ENCODE results near the gene TMEM236.
"Not testable (repeated sequence)": the region's sequence is repeated elsewhere in the genome, so short reads cannot be mapped to it uniquely, and the experiment has no call there.

The TMEM236 gene

GRCh38 chr10:17751781-17752445 is at the start of gene TMEM236:
Gene TMEM236 (plus strand): TSS chr10:17752201. CDS start chr10:17752296, 95 bp downstream.
- DNase-seq (ENCODE audit: low read depth in 2 of 2) = no peak

- no peak for DNase-seq (ENCODE audit: low read depth in 2 of 2)
Observed at GRCh38 chr10:17703706-17704105, 48.3 kb upstream of the TMEM236 start.

GRCh38 chr10:17708821-17709220 is 43.2 kb upstream of the TMEM236 start:
- no peak for DNase-seq (ENCODE audit: low read depth in 2 of 2)

GRCh38 chr10:17709492-17709891 is 42.5 kb upstream of the TMEM236 start:
- DNase-seq (ENCODE audit: low read depth in 2 of 2) = no peak

- no peak for DNase-seq (ENCODE audit: low read depth in 2 of 2)
Observed at GRCh38 chr10:17710181-17710580, 41.8 kb upstream of the TMEM236 start.

- no peak for DNase-seq (ENCODE audit: low read depth in 2 of 2)
Observed at GRCh38 chr10:17712053-17712452, 39.9 kb upstream of the TMEM236 start.

- no peak for DNase-seq (ENCODE audit: low read depth in 2 of 2)
Observed at GRCh38 chr10:17712717-17713471, 39.1 kb upstream of the TMEM236 start.

GRCh38 chr10:17713758-17714157 is 38.2 kb upstream of the TMEM236 start:
- no peak for DNase-seq (ENCODE audit: low read depth in 2 of 2)

GRCh38 chr10:17716161-17716560 is 35.8 kb upstream of the TMEM236 start:
- no peak for DNase-seq (ENCODE audit: low read depth in 2 of 2)

- DNase-seq (ENCODE audit: low read depth in 2 of 2) = not testable (repeated sequence)
Observed at GRCh38 chr10:17722317-17723014, 29.5 kb upstream of the TMEM236 start.

GRCh38 chr10:17725703-17726102 is 26.3 kb upstream of the TMEM236 start:
- no peak for DNase-seq (ENCODE audit: low read depth in 2 of 2)

- DNase-seq (ENCODE audit: low read depth in 2 of 2) = no peak
Observed at GRCh38 chr10:17729630-17730029, 22.4 kb upstream of the TMEM236 start.

GRCh38 chr10:17730667-17731066 is 21.3 kb upstream of the TMEM236 start:
- DNase-seq (ENCODE audit: low read depth in 2 of 2) = no peak

GRCh38 chr10:17731331-17732020 is 20.5 kb upstream of the TMEM236 start:
- DNase-seq (ENCODE audit: low read depth in 2 of 2) = no peak

GRCh38 chr10:17733620-17734019 is 18.4 kb upstream of the TMEM236 start:
- DNase-seq (ENCODE audit: low read depth in 2 of 2) = no peak

- no peak for DNase-seq (ENCODE audit: low read depth in 2 of 2)
Observed at GRCh38 chr10:17734432-17735080, 17.4 kb upstream of the TMEM236 start.

GRCh38 chr10:17735166-17735941 is 16.6 kb upstream of the TMEM236 start:
- no peak for DNase-seq (ENCODE audit: low read depth in 2 of 2)

GRCh38 chr10:17736223-17736622 is 15.8 kb upstream of the TMEM236 start:
- DNase-seq (ENCODE audit: low read depth in 2 of 2) = no peak

GRCh38 chr10:17737027-17737965 is 14.7 kb upstream of the TMEM236 start:
- no peak for DNase-seq (ENCODE audit: low read depth in 2 of 2)

- DNase-seq (ENCODE audit: low read depth in 2 of 2) = no peak
Observed at GRCh38 chr10:17740668-17741067, 11.3 kb upstream of the TMEM236 start.

Data from activated CD4-positive, alpha-beta T cell treated with anti-CD3 and anti-CD28 coated beads for 24 hours (primary cell).